GM19193 (cell line): ENCODE data around the gene RSPH9.

Experiments
- POLR2A ChIP-seq: IDR thresholded peaks from 4 replicates; pipeline ENCODE4 v1.6.1; 2011; ENCODE audit not compliant: insufficient read depth, insufficient read length; ENCODE audit errors: extremely low read depth

The RSPH9 gene

DNA sequence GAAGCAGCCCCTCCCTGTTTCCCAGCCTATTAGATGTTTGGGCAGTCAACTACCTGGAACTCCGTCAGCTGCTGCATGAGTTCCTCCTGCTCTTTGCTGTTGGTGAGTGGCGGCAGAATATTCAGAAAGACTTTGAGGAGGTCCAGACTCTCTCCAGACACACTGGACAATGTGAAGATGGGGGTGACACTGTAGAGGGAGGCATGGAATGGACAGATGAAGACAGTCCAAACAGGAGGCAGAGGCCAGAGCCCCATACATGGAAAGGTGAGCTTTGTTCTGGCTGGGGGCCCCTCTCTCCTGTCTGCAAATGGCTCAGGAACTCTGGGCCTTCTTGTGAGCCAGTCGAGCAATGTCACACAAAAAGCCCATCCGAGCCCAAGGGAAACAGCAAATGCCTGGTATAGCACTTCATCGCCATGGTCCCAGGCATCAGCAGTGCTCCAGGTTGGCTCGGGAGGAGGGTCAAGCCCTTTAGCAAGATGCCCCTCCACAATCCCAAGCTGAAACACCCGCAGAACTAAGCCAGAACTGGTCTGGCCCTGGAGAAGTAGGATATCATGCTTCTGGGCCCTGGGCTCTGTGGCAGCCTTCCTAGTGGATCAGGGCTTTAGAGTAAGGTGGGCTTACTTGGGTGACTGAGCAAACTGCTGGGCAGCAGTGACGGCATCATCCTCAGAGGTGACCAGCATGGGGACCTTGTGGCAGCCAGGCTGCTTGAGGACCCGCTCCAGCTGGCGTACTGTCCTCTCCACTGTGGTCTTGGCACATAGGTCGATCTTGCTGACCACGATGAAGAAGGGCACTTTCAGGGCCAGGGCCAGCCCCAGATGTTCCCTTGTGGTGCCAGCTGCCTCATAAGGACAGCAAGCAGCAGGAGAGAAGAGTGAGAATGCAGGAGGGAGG, 20.7 kb upstream of the RSPH9 start:
- no peak for TF ChIP-seq POLR2A

GRCh38 chr6:43624786-43625288, 20.0 kb upstream of the RSPH9 start:
- TF ChIP-seq POLR2A, result no peak

GRCh38 chr6:43625393-43625992, 19.3 kb upstream of the RSPH9 start:
- no peak for TF ChIP-seq POLR2A

- peak; percentile 26 for TF ChIP-seq POLR2A
Observed at GRCh38 chr6:43627008-43627825, 17.6 kb upstream of the RSPH9 start.

GRCh38 chr6:43628393-43629103, 16.3 kb upstream of the RSPH9 start:
- no peak for TF ChIP-seq POLR2A

DNA sequence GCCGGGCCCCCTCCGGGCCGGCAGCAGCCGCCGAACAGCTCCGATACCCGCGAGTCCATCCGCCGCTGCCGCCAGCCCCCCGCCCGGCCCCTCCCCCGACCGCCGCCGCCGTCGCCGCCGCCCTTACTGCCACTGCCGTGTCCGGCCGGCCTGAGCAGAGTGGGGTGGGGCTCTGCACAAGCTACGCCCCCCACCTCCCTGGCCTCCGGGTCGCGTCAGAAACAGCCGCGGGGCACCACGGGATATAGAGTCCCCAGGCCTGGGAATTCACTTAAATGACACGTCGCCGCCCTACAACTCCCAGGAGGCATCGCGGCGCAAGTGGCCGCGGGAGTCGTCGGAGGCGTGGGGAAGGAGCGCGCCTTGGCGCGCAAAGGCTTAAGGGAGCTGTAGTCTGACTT, 15.7 kb upstream of the RSPH9 start, which contains the start of gene GTPBP2:
Gene GTPBP2, minus strand, starts transcription at position 161 of the 401 bp plus-strand sequence. Its CDS starts 102 bp downstream, at position 59.
- peak; percentile 13 for TF ChIP-seq POLR2A

DNA sequence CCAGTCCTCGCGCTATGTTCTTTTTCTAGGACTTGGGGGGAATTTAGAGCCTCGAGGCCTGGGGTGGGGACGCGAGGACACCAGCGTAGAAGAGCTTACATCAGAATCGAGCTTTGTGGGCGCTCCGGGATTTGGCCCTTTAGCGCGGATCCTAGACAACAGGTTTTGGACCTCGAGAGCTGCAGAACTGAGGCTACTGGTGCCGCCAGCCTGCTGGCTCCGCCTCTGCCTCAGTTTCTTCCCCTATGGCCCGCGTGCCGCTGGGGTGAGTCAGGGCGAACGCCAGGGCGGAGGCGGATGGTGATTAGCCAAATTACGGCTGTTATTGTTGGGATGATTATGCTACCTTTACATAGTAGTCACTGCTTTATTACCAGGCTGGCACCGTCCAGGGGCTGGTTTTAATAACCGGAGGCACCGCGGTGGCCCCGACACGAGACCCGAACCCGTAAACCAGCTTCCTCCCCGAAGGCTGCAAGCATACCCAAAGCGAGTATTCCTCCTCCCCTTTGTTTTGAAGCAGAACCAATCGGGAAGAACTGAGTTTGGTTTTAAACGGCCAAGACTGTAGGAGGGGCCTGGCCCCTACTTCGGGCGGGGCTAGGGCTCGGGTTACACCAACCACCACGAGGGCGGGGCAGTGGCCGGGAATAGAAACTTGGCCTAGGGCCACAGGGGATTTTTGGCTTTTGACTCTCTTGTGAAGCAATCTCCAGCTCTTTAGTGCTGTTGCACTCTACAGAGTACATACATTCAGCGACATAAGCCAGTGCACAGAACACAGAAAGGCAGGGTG, 15.1 kb upstream of the RSPH9 start:
- peak; percentile 71 for TF ChIP-seq POLR2A

DNA sequence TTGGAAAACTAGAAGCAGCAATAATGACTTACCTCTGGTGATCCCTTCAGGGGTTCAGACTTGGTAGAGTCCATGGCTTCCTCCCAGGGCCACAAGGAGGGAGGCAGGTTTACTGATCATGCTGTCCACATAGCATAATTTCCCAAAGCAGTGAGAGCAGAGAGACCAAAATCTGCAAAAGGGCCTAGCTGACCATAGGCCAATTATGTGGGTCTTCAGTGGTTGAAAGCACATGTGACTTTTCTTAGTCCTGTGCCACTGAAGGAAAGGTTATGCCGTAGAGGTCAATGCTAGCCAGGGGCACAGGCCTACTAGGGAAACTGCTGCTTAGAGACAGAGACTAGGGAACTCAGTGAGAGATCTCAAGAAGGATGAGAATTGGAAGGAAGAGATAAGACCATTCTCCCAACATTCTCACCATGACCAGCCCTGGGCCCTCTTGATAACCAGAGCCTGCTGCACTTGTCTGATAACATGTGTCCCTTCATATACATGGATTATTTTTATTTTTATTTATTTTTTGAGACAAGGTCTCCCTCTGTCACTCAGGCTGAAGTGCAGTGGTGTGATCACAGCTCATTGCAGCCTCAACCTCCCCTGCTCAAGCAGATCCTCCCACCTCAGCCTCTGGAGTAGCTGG, 13.7 kb upstream of the RSPH9 start:
- TF ChIP-seq POLR2A, result no peak

GRCh38 chr6:43634702-43635303, 10.0 kb upstream of the RSPH9 start:
- no peak for TF ChIP-seq POLR2A

- peak; percentile 96 for TF ChIP-seq POLR2A
Observed at GRCh38 chr6:43635387-43636307, 9.2 kb upstream of the RSPH9 start, which contains the start of gene MAD2L1BP. TSS of gene MAD2L1BP (plus strand) at chr6:43635840. CDS start at chr6:43635876, 36 bp downstream.

DNA sequence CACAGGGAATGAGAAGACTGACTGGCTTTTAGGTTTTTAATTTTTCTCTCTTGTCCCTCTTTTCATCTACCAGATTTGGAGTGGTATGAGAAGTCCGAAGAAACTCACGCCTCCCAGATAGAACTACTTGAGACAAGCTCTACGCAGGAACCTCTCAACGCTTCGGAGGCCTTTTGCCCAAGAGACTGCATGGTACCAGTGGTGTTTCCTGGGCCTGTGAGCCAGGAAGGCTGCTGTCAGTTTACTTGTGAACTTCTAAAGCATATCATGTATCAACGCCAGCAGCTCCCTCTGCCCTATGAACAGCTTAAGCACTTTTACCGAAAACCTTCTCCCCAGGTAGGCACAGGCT, 8.6 kb upstream of the RSPH9 start:
- no peak for TF ChIP-seq POLR2A
